Measurements from ENCODE around the gene IL17REL.

- TF ChIP-seq CTCF (IDR thresholded peaks at IDR 0.05) (no peak), POLR2AphosphoS5 (IDR thresholded peaks at IDR 0.05) (no peak)
These were observed 20.5 kb downstream of the IL17REL start for GRCh38 chr22:49991907-49992533.
